Tibial nerve (tissue), 4 donors: ENCODE measurements around the gene PGC. TPM values are rescaled to one million over a fixed set of nuclear protein-coding genes. Genes with fewer than 3 reads are reported as not detected.

Experiments
- DNase-seq, 2 donors: peaks; one replicate each; pipeline ENCODE4 v3.0.0-alpha.2; 2019; ENCODE audit warnings: low spot score in 2 of 2
- H3K27ac ChIP-seq, 4 donors: fragments of 200-600 bp; sonication (generic) in 3 of 4; one replicate each; pipeline ENCODE4 v1.5.1; 2017 to 2019; ENCODE audit warnings: mild to moderate bottlenecking in 1 of 4
- H3K27me3 ChIP-seq, 2 donors: fragments of 200-600 bp; sonication (generic) in 1 of 2; one replicate each; pipeline versions ENCODE4 v1.5.1 to v1.6.0; 2017 to 2019
- H3K36me3 ChIP-seq, 3 donors: fragments of 200-600 bp; sonication (generic); one replicate each; pipeline ENCODE4 v1.5.1; 2018 to 2019
- H3K4me1 ChIP-seq, 4 donors: fragments of 200-600 bp; sonication (generic) in 3 of 4; one replicate each; pipeline ENCODE4 v1.5.1; 2017 to 2019
- H3K4me3 ChIP-seq, 4 donors: fragments of 200-600 bp; sonication (generic) in 3 of 4; one replicate each; pipeline ENCODE4 v1.5.1; 2017 to 2019; ENCODE audit warnings: mild to moderate bottlenecking in 1 of 4, moderate library complexity in 1 of 4
- H3K9me3 ChIP-seq, 4 donors: fragments of 200-600 bp; sonication (generic) in 3 of 4; one replicate each; pipeline ENCODE4 v1.5.1; 2017 to 2019
- EP300 ChIP-seq, 2 donors: sonication (generic); formaldehyde crosslinking; IDR thresholded peaks; one replicate each; pipeline ENCODE4 v1.6.1; 2017; ENCODE audit warnings: antibody characterized with exemption in 2 of 2, mild to moderate bottlenecking in 1 of 2
- POLR2A ChIP-seq, 2 donors: fragments of 450-650 bp; IDR thresholded peaks; one replicate each; pipeline ENCODE4 v1.6.1; 2017; ENCODE audit warnings: antibody characterized with exemption in 2 of 2, mild to moderate bottlenecking in 2 of 2, moderate library complexity in 2 of 2
- WGBS, 2 donors: methylation state at CpG; one replicate each; pipeline ENCODE4 v1.1.5; 2018; 5-methylcytosine and 5-hydroxymethylcytosine counted together
- small RNA-seq: library from RNA; depleted of rRNA; stranded (forward); fragments of <200 nt; gene quantifications from one replicate; pipeline ENCODE3, GENCODE V24; 2016
- total RNA-seq, 4 donors: library from RNA; depleted of rRNA; stranded (reverse); fragments of >200 nt; gene quantifications; one replicate each; pipeline ENCODE4 v1.1.0, GENCODE V29; 2016
- TF ChIP-seq, protein P1 (sequence below), 5 experiments: fragments of 200-600 bp in 3 of 5; fragments of 450-650 bp in 2 of 5; sonication (generic) in 3 of 5; IDR thresholded peaks; one replicate each; pipeline ENCODE4 v1.5.1; 2016 to 2019; ENCODE audit warnings: antibody characterized with exemption in 5 of 5, mild to moderate bottlenecking in 3 of 5, moderate library complexity in 2 of 5

The PGC gene
- total RNA-seq, 4 donors from 2014 or later: not detected

DNA sequence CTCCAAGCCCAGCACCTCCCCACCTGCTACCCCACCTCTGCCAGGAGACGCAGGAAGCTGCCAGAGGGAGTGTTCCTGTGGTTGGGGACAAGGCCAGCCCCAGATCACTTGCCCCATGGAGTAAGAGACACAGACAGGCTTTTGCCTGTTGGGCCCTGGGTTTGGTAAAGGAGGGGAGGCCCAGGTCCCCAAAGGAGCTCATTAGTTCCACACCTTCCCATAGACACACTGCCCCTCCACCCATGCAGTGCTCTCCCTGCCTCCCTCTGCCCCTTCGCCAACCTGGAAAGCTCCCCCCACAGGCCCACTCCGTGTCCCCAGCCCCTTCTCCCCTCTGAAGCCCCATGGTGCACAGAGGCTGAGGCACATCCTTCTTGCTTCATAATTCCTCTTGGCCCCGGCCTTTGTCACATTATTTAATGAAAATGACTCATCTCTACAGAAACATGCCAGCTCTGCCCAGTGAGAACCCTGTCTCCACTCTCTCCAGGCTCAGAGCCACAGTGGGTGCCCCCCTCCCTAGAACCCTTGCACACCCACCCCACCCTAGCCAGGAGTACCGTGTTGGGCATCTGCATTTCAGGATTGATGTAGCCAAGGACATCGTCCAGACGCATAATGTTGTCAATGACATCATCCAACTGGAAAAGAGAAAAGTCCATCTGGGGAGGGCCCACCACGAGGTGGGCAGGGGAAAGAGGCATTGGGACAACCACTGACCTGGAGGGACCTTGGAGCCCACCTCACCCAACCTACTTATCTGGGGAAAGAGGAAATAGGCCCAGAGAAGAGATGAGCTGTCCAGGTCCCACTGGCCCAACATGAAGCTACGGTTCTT, 57.8 kb downstream of the PGC start:
- TF ChIP-seq POLR2A (IDR thresholded peaks at IDR 0.05) (no peak), EP300 (IDR thresholded peaks at IDR 0.05) (no peak)
- TF ChIP-seq, protein P1, sequence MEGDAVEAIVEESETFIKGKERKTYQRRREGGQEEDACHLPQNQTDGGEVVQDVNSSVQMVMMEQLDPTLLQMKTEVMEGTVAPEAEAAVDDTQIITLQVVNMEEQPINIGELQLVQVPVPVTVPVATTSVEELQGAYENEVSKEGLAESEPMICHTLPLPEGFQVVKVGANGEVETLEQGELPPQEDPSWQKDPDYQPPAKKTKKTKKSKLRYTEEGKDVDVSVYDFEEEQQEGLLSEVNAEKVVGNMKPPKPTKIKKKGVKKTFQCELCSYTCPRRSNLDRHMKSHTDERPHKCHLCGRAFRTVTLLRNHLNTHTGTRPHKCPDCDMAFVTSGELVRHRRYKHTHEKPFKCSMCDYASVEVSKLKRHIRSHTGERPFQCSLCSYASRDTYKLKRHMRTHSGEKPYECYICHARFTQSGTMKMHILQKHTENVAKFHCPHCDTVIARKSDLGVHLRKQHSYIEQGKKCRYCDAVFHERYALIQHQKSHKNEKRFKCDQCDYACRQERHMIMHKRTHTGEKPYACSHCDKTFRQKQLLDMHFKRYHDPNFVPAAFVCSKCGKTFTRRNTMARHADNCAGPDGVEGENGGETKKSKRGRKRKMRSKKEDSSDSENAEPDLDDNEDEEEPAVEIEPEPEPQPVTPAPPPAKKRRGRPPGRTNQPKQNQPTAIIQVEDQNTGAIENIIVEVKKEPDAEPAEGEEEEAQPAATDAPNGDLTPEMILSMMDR (IDR thresholded peaks at IDR 0.05): no peak
- peaks cover 0 to 72% (median 10%) of the 10 kb centered on the region in 3 donors for H3K36me3 ChIP-seq
- H3K27ac ChIP-seq: peak overlapping the region in 2 of 4 donors; percentile 50 to 73
- DNase-seq: no peak
- no peaks in the 10 kb centered on the region for H3K27me3 ChIP-seq
- H3K4me3 ChIP-seq: no peak overlapping the region
- 51 to 53% methylated on average over 9 of the region's 9 CpGs for WGBS, 2 donors
- H3K4me1 ChIP-seq: peaks cover 0 to 26% (median 8%) of the 10 kb centered on the region in 4 donors
- no peaks in the 10 kb centered on the region for H3K9me3 ChIP-seq

DNA sequence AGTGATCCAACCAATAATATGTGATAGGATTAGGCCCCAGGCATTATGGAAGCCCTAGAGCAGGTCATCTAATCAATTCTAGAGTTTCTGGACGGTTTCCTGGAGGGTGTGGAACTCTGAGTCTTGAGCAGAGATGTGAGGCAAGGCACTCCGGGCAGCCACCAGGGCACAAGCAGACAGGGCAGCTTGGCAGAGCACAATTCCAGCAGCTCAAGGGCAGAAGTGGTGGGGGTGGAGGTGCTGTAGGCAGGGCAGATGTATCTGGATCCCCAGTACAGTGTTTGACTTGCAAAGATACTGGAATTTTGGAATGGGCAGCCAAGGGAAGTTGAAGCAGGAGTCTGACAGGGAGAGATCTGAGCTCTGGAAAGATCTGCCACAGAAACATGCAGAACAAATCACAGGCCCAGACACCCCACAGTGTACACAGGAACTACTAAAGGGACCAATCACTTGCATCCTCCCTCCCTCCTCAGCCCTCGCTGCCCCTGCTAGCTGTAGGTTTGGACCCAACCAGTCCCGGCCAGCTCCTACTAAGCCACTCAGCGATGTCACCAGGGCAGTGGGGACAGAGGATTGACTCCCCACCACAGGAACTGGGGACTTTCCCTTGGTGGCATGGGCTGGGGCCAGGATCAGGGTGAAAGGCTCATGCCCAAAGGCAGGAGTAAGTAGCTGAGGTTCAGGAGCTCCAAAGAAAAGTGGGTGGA, 58.8 kb downstream of the PGC start:
- WGBS, 2 donors: 67 to 75% methylated on average over 5 of the region's 5 CpGs
- Histone ChIP-seq H3K27ac (peak overlapping the region in 2 of 4 donors; percentile 50 to 73), H3K36me3 (peaks cover 0 to 76% (median 10%) of the 10 kb centered on the region in 3 donors), H3K4me3 (no peak overlapping the region), H3K9me3 (no peaks in the 10 kb centered on the region), H3K27me3 (no peaks in the 10 kb centered on the region), H3K4me1 (peaks cover 0 to 24% (median 6%) of the 10 kb centered on the region in 4 donors)
- TF ChIP-seq EP300 (IDR thresholded peaks at IDR 0.05) (no peak), POLR2A (IDR thresholded peaks at IDR 0.05) (no peak)
- TF ChIP-seq, protein P1 (IDR thresholded peaks at IDR 0.05): no peak
- DNase-seq: no peak

DNA sequence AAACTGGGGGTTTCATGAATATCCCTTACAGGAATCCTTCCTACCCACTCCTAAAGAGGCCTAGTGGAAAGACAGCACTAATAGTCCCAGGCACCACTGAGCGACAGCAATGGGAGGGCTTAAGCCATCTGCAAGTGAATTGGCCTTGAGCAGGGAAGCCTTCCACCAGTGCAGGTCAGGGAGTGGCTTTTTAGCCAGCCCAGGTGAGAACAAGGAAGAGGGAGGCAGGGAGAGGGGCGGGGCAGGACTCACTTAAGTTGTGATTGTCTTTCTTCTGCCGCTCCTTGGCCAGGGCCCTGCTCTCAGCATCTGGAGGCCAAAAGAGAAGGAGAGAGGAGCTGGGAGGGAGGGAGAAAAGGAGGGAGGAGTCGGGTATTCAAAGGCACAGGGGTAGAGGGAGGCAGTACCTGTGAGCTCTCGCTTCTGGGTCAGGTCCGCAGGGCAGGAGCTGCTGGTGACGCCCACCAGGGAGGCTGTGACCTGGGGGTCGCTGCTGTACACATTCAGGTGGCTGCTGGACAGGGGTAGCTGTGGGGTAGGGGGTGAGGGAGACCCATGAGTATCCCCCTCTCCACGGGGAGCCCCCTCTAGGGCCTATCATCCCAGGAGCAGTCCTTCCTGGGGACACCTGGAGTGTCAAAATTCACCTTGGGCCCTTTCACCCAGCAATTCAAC, 59.6 kb downstream of the PGC start:
- Histone ChIP-seq H3K27ac (peak overlapping the region in 2 of 4 donors; percentile 28 to 50), H3K4me1 (peaks cover 0 to 24% (median 11%) of the 10 kb centered on the region in 4 donors), H3K9me3 (no peaks in the 10 kb centered on the region), H3K4me3 (no peak overlapping the region), H3K27me3 (no peaks in the 10 kb centered on the region), H3K36me3 (peaks cover 0 to 76% (median 10%) of the 10 kb centered on the region in 3 donors)
- 72 to 85% methylated on average over 9 of the region's 9 CpGs for WGBS, 2 donors
- no peak for TF ChIP-seq POLR2A (IDR thresholded peaks at IDR 0.05)
- no peak for TF ChIP-seq EP300 (IDR thresholded peaks at IDR 0.05)
- TF ChIP-seq, protein P1 (IDR thresholded peaks at IDR 0.05): no peak
- DNase-seq: no peak

Small RNA genes within 50 kb of the gene (small RNA-seq; reads per million reads assigned to genes)
- not detected for gene AL365205.2
- gene AL365205.3: not detected

Other genes with a start within 250 kb of the PGC start
- 10 to 100 TPM; 11.1 to 16.2 (median 14.7) TPM for gene FOXP4, start 201.0 kb downstream of the PGC start, total RNA-seq
- 10 to 100 TPM; 13.5 to 31.8 (median 20.7) TPM for gene MDFI, start 108.9 kb downstream of the PGC start, total RNA-seq
- 10 to 100 TPM; 19.2 to 28.8 (median 20.6) TPM for gene TFEB, start 11.8 kb downstream of the PGC start, total RNA-seq
- 10 to 100 TPM in 2 of 4 donors, 1 to 10 TPM in 2; 4.4 to 11.4 (median 7.5) TPM for gene FRS3, start 32.5 kb upstream of the PGC start, total RNA-seq
- 10 to 100 TPM; 15.5 to 38.4 (median 23.0) TPM for gene PRICKLE4, start 33.4 kb upstream of the PGC start, total RNA-seq
- 100 to 1,000 TPM in 2 of 4 donors, 10 to 100 TPM in 2; 76.1 to 121 (median 99.8) TPM for gene TOMM6, start 40.3 kb upstream of the PGC start, total RNA-seq
- gene USP49, start 148.0 kb upstream of the PGC start, total RNA-seq: 10 to 100 TPM in 1 of 4 donors, 1 to 10 TPM in 3; 6.5 to 13.8 (median 8.8) TPM
- gene MED20, start 173.7 kb upstream of the PGC start, total RNA-seq: 10 to 100 TPM in 3 of 4 donors, 1 to 10 TPM in 1; 8.0 to 15.0 (median 12.2) TPM
- gene BYSL, start 174.1 kb upstream of the PGC start, total RNA-seq: 10 to 100 TPM in 3 of 4 donors, 1 to 10 TPM in 1; 9.2 to 13.3 (median 12.8) TPM
- 100 to 1,000 TPM; 175 to 325 (median 248) TPM for gene CCND3, start 194.4 kb upstream of the PGC start, total RNA-seq